Tibial artery (tissue), 4 donors: Measurements from ENCODE around the gene VWA3A.

ENCODE experiments used
- DNase-seq, 2 donors: peaks; one replicate each; pipeline ENCODE4 v3.0.0-alpha.2; 2019
- H3K27ac ChIP-seq, 2 donors: fragments of 200-600 bp; sonication (generic) in 1 of 2; 1 replicate in 1 of 2; 2 replicates in 1 of 2; pipeline ENCODE4 v1.5.1; 2018 to 2019; ENCODE audit warnings: mild to moderate bottlenecking in 1 of 2
- H3K27me3 ChIP-seq, 2 donors: fragments of 200-600 bp; sonication (generic) in 1 of 2; one replicate each; pipeline versions ENCODE4 v1.5.1 to v1.6.0; 2016 to 2019
- H3K36me3 ChIP-seq, 3 donors: fragments of 200-600 bp; sonication (generic) in 2 of 3; one replicate each; pipeline ENCODE4 v1.5.1; 2016 to 2019; ENCODE audit warnings: mild to moderate bottlenecking in 2 of 3
- H3K4me1 ChIP-seq, 4 donors: fragments of 200-600 bp; sonication (generic) in 2 of 4; 1 replicate in 3 of 4; 2 replicates in 1 of 4; pipeline ENCODE4 v1.5.1; 2016 to 2019
- H3K4me3 ChIP-seq, 2 donors: fragments of 200-600 bp; sonication (generic) in 1 of 2; 1 replicate in 1 of 2; 2 replicates in 1 of 2; pipeline ENCODE4 v1.5.1; 2018 to 2019; ENCODE audit warnings: mild to moderate bottlenecking in 2 of 2
- H3K9me3 ChIP-seq, 3 donors: fragments of 200-600 bp; sonication (generic) in 1 of 3; one replicate each; pipeline ENCODE4 v1.5.1; 2016 to 2019
- CTCF ChIP-seq, 2 experiments: fragments of 200-600 bp in 1 of 2; fragments of 450-650 bp in 1 of 2; IDR thresholded peaks; one replicate each; pipeline ENCODE4 v1.5.1; 2017 to 2019; ENCODE audit warnings: antibody characterized with exemption in 2 of 2, mild to moderate bottlenecking in 1 of 2, moderate library complexity in 1 of 2
- intact Hi-C: fragments of 100-400 bp; cut with DNase I; formaldehyde crosslinking; loops from one replicate; pipeline ENCODE4 v1.15.0; 2023; ENCODE audit warnings: low total_unique reads

VWA3A gene

GRCh38 chr16:22189473-22190080, 97.2 kb downstream of the VWA3A start:
- no peaks in the 10 kb centered on the region for H3K9me3 ChIP-seq
- H3K4me3 ChIP-seq, result peak overlapping the region; percentile 65 to 72
- peaks cover 0 to 32% (median 25%) of the 10 kb centered on the region in 4 donors for H3K4me1 ChIP-seq
- peak overlapping the region; percentile 81 to 94 for H3K27ac ChIP-seq
- no peak for TF ChIP-seq CTCF (IDR thresholded peaks at IDR 0.05)
- DNase-seq, result peak; percentile 72 to 79
- H3K27me3 ChIP-seq, result no peaks in the 10 kb centered on the region
- intact Hi-C loops, result loop anchor here (5.0 to 10.0 kb wide), 3 partner anchors 115 to 185 kb away; partner anchors contain the start of genes CDR2 and MOSMO
- H3K36me3 ChIP-seq, result no peaks in the 10 kb centered on the region

- intact Hi-C loops, result loop anchor here (10.0 kb wide), 1 partner anchor 185 kb away; the partner anchor contains the start of gene CDR2
- H3K27me3 ChIP-seq, result no peaks in the 10 kb centered on the region
- peak in 1 of 2 donors; percentile 80 for DNase-seq
- peaks cover 0 to 32% (median 25%) of the 10 kb centered on the region in 4 donors for H3K4me1 ChIP-seq
- H3K4me3 ChIP-seq, result peak overlapping the region; percentile 65 to 72
- H3K27ac ChIP-seq, result peak overlapping the region; percentile 81 to 94
- no peaks in the 10 kb centered on the region for H3K9me3 ChIP-seq
- no peaks in the 10 kb centered on the region for H3K36me3 ChIP-seq
- no peak for TF ChIP-seq CTCF (IDR thresholded peaks at IDR 0.05)
Measured at GRCh38 chr16:22190081-22190775, 97.9 kb downstream of the VWA3A start.

GRCh38 chr16:22190776-22191531, 98.6 kb downstream of the VWA3A start:
- Histone ChIP-seq H3K27ac (peak overlapping the region; percentile 81 to 94), H3K4me1 (peaks cover 0 to 33% (median 25%) of the 10 kb centered on the region in 4 donors), H3K27me3 (no peaks in the 10 kb centered on the region), H3K4me3 (peak overlapping the region; percentile 65 to 72), H3K36me3 (no peaks in the 10 kb centered on the region), H3K9me3 (no peaks in the 10 kb centered on the region)
- peak; percentile 100 for DNase-seq
- TF ChIP-seq CTCF (IDR thresholded peaks at IDR 0.05), result peak in 1 of 2 experiments; percentile 5
- intact Hi-C loops, result loop anchor here (10.0 kb wide), 1 partner anchor 184 kb away; the partner anchor contains the start of gene CDR2

- peak overlapping the region; percentile 81 to 94 for H3K27ac ChIP-seq
- DNase-seq, result no peak
- no peaks in the 10 kb centered on the region for H3K27me3 ChIP-seq
- H3K36me3 ChIP-seq, result no peaks in the 10 kb centered on the region
- H3K4me1 ChIP-seq, result peaks cover 0 to 39% (median 26%) of the 10 kb centered on the region in 4 donors
- no peak for TF ChIP-seq CTCF (IDR thresholded peaks at IDR 0.05)
- peak overlapping the region; percentile 48 to 56 for H3K4me3 ChIP-seq
- intact Hi-C loops, result loop anchor here (10.0 kb wide), 1 partner anchor 183 kb away; the partner anchor contains the start of gene CDR2
- H3K9me3 ChIP-seq, result no peaks in the 10 kb centered on the region
Measured at GRCh38 chr16:22191532-22192260, 99.4 kb downstream of the VWA3A start.
